Effector memory CD8-positive, alpha-beta T cell (primary cell): ENCODE data around the gene PPM1A.

Experiments
- ATAC-seq: fragments of 150-1000 bp; cut with Tn5 transposase; replicated peaks from 2 replicates; pipeline ENCODE4 v1.10.0; 2021; ENCODE audit warnings: mild to moderate bottlenecking, moderate library complexity
- DNase-seq, 3 experiments: peaks; one replicate each; pipeline ENCODE4 v3.0.0; 2021
- H3K27ac Mint-ChIP-seq, 2 donors: one replicate each; pipeline ENCODE4 v1.8.0; 2022; ENCODE audit warnings: mild to moderate bottlenecking in 2 of 2, mixed read lengths in 2 of 2, moderate library complexity in 2 of 2
- H3K27me3 Mint-ChIP-seq, 2 donors: one replicate each; pipeline ENCODE4 v1.8.0; 2022; ENCODE audit warnings: mixed read lengths in 2 of 2
- H3K36me3 Mint-ChIP-seq: one replicate; pipeline ENCODE4 v1.8.0; 2022; ENCODE audit warnings: mild to moderate bottlenecking, moderate library complexity, mixed read lengths; ENCODE audit not compliant: insufficient read depth
- H3K4me1 Mint-ChIP-seq, 2 donors: one replicate each; pipeline ENCODE4 v1.8.0; 2022; ENCODE audit warnings: low read depth in 2 of 2, mixed read lengths in 2 of 2
- H3K4me3 Mint-ChIP-seq, 2 donors: one replicate each; pipeline ENCODE4 v1.8.0; 2022; ENCODE audit warnings: mild to moderate bottlenecking in 2 of 2, mixed read lengths in 2 of 2, moderate library complexity in 2 of 2
- H3K9me3 Mint-ChIP-seq, 2 donors: one replicate each; pipeline ENCODE4 v1.8.0; 2022; ENCODE audit warnings: mixed read lengths in 2 of 2

PPM1A gene

DNA sequence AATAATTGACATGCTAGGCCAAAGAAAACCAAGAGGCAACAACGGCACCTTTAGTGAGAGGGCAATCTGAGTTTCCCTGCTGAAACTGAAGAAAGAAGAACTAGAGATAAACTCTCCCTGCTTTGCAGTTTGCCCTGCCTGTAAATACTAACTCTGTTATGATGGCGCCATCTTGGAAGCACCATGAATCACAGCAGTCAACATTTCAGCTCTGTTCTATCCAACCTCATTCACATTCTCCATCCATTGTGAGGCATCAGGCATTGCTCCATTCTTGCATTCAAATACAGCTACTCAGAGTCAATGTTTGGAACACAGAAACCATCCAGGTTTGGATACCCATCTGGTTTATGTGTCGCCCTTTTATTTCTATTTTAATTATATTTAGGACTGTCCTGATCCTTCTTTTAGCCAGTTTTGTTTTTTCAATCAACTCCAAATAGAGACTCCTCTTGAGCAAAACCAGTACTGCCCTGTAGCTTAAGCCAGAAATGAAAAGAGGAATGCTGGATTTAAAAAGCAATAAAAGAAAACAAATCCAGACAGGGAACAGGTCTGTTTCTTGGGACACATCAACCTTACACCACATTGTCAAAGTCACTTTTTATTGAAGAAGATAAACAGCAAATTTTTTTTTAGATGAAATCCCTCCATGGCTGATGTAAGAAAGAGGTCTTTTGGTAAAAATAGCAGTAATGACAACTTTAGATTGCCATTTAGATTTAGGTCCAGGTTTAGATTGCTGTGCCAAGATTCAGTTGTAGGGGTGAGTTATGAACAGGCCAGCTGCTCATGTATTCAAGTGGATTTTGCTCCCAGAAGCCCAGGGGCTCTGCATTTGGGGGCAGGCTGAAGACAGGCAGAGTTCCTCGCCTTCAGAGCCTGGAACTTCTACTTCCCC is 33.3 kb upstream of the PPM1A start:
- Mint-ChIP-seq H3K9me3 (no peaks in the 10 kb centered on the region), H3K27me3 (peaks cover 0 to 15% of the 10 kb centered on the region in 2 donors), H3K4me3 (no peak overlapping the region), H3K27ac (no peak overlapping the region), H3K4me1 (no peaks in the 10 kb centered on the region), H3K36me3 (no peaks in the 10 kb centered on the region)
- DNase-seq: no peak
- ATAC-seq: no peak

DNA sequence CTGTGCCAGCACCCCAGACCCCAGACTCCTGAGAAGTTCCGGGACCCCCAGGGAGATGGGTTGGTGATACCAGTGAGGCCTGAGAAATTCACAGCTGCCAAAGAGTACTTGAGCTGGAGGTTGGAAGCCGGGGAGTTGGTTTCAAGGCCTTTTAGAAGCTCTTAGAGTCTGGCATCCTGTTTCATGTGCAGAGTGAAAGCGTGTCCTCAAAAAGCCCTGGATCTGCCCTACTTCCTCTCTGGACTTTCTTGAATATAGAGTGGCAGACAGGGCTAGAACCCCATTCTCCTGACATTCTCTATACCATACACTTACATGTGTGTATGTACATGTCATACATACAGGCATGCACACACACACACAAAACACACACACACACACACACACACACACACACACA is 31.3 kb upstream of the PPM1A start:
- Mint-ChIP-seq H3K27me3 (peaks cover 0 to 9% of the 10 kb centered on the region in 2 donors), H3K36me3 (peaks cover 3% of the 10 kb centered on the region), H3K4me1 (no peaks in the 10 kb centered on the region), H3K9me3 (no peaks in the 10 kb centered on the region), H3K4me3 (no peak overlapping the region), H3K27ac (no peak overlapping the region)
- DNase-seq (no peak), ATAC-seq (no peak)

DNA sequence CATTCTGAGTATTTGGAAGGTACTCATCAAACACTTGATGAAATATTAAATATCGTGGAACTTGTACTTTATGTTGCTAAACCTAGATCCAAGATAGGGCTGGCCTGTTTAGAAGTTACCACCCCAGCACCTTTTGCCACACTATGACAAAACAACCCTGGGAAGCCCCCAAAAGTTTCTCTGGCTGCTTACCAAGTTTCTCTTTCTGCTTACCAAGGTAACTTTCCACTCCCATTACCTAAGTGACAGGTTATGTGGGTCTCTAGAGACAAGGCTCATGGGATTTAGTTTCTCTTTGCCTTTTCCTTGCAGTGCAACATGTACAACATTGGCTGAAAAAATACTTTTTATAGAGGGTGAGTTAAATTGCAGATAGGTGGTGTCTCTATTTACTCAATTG is 28.9 kb upstream of the PPM1A start:
- Mint-ChIP-seq H3K27me3 (no peaks in the 10 kb centered on the region), H3K4me3 (no peak overlapping the region), H3K4me1 (no peaks in the 10 kb centered on the region), H3K27ac (no peak overlapping the region), H3K36me3 (peaks cover 3% of the 10 kb centered on the region), H3K9me3 (no peaks in the 10 kb centered on the region)
- DNase-seq (no peak), ATAC-seq (peak; percentile 55)

DNA sequence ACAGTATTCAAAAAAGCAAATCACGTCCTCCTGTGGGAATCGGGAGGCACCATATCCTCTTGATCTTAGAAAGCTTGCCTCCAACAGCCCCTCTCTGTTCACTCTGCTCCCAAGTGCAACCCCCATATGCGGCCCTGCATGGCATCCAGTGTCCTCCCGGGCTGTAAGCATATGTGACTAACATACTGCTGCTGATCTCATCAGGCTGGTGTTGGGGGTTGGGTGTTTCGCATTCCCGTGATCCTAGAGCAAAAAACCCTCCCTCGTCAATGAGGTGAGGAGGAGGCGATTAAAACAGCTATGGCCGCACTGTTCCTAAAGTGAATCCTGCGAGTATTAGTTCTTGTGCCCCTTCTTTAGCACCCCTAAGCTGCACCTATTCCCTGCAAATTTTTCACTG is 28.1 kb upstream of the PPM1A start:
- H3K9me3 Mint-ChIP-seq: no peaks in the 10 kb centered on the region
- no peak for ATAC-seq
- H3K27ac Mint-ChIP-seq: no peak overlapping the region
- no peaks in the 10 kb centered on the region for H3K27me3 Mint-ChIP-seq
- peaks cover 3% of the 10 kb centered on the region for H3K36me3 Mint-ChIP-seq
- no peak overlapping the region for H3K4me3 Mint-ChIP-seq
- H3K4me1 Mint-ChIP-seq: no peaks in the 10 kb centered on the region
- no peak for DNase-seq

DNA sequence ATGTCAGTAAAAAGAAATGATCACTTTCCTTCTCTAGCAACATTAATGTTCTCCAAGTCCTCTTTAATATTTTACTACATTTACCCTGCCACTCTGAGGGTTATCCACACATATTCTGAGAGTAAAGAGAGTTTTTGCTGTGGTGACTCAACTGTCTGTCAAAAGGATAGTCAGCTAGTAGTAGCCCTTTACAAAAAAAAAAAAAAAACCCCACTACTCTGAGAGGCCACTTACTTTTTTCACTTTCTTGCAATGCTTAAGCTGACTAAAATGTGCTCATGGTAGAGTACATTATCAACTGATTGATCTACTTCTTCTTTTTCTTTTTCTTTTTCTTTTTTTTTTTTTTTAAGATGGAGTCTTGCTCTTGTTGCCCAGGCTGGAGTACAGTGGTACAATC is 27.6 kb upstream of the PPM1A start:
- H3K27ac Mint-ChIP-seq: no peak overlapping the region
- ATAC-seq: no peak
- DNase-seq: no peak
- no peaks in the 10 kb centered on the region for H3K4me1 Mint-ChIP-seq
- H3K4me3 Mint-ChIP-seq: no peak overlapping the region
- H3K27me3 Mint-ChIP-seq: no peaks in the 10 kb centered on the region
- no peaks in the 10 kb centered on the region for H3K9me3 Mint-ChIP-seq
- H3K36me3 Mint-ChIP-seq: peaks cover 3% of the 10 kb centered on the region

DNA sequence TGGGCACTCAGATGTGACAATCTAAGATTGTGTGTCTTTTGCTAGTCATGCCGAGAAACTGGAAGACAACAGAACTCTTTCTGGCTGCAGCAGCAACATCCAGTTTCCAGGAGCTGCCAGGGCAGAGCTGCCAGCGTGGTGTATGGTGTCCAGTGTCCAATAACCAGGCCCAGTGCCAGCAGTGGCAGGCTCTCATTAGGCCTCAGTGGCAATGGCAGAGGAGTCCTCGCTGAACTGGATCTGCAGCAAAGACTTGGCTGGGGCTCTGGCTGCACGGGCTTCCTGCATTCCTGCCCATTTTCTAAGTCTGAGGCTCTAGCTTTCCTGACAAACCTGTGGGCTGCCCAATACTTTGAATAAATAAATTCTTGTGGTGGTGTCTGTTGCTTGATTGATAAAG is 26.2 kb upstream of the PPM1A start:
- no peak overlapping the region for H3K4me3 Mint-ChIP-seq
- ATAC-seq: no peak
- H3K27ac Mint-ChIP-seq: no peak overlapping the region
- no peak for DNase-seq
- H3K27me3 Mint-ChIP-seq: no peaks in the 10 kb centered on the region
- H3K4me1 Mint-ChIP-seq: no peaks in the 10 kb centered on the region
- H3K9me3 Mint-ChIP-seq: no peaks in the 10 kb centered on the region
- peaks cover 3% of the 10 kb centered on the region for H3K36me3 Mint-ChIP-seq

DNA sequence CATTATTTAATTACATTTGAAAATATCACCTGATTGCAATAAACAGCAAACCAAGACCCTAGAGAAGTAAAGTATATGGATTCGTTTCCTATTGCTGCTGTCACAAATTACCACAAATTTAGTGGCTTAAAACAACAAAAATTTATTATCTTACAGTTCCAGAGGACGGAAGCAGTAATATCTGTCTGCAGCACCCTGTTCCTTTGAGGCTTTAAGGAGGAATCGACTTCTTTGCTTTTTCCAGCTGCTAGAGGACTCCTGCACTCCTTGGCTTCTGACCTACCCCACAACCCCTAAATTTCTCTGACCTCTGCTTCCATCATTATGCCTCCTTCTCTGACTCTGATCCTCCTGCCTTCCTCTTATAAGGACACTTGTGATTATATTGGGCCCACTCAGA is 23.8 kb upstream of the PPM1A start:
- Mint-ChIP-seq H3K27me3 (no peaks in the 10 kb centered on the region), H3K36me3 (peaks cover 3% of the 10 kb centered on the region), H3K4me3 (no peak overlapping the region), H3K9me3 (no peaks in the 10 kb centered on the region), H3K27ac (no peak overlapping the region), H3K4me1 (no peaks in the 10 kb centered on the region)
- DNase-seq: no peak
- no peak for ATAC-seq

DNA sequence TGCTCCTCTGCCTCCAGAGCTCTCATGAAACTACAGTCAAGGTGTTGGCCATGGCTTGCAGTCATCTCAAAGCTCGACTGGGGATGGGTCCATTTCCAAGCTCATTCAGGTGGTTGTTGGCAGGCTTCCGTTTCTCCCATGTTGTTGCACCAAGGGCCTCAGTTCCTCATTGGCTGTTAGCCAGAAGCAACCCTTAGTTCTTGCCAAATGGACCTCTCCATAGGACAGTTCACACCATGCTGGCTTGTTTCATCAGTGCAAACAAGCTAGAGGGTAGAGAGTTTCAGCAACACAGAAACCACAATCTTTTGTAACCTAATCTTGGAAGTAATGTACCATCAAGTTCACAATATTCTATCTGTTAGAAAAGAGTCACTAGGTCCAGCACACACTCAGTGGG is 22.7 kb upstream of the PPM1A start:
- no peaks in the 10 kb centered on the region for H3K4me1 Mint-ChIP-seq
- no peak overlapping the region for H3K4me3 Mint-ChIP-seq
- ATAC-seq (no peak), DNase-seq (no peak)
- H3K36me3 Mint-ChIP-seq: peaks cover 3% of the 10 kb centered on the region
- H3K9me3 Mint-ChIP-seq: no peaks in the 10 kb centered on the region
- H3K27me3 Mint-ChIP-seq: no peaks in the 10 kb centered on the region
- H3K27ac Mint-ChIP-seq: no peak overlapping the region

DNA sequence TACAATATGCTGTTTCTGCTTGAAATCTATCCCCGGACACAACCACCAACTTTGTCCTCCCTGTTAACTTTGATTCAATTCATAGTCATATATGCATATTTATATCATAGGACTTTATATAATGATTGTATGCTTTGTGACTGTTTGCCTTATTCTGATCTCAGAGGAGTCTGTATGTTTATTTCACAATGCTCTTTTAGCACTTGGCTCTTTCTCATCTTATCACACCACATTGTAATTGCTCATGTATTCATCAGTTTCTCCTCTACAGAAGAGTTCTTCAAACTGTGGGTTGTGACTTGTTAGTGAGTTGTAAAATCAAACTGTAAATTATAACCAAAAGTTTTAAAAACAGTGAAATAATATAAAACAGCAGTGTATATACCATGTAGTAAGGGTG is 21.7 kb upstream of the PPM1A start:
- H3K9me3 Mint-ChIP-seq: peaks cover 2% of the 10 kb centered on the region in 2 donors
- no peaks in the 10 kb centered on the region for H3K36me3 Mint-ChIP-seq
- no peaks in the 10 kb centered on the region for H3K27me3 Mint-ChIP-seq
- no peak for ATAC-seq
- no peak overlapping the region for H3K27ac Mint-ChIP-seq
- H3K4me1 Mint-ChIP-seq: no peaks in the 10 kb centered on the region
- no peak for DNase-seq
- H3K4me3 Mint-ChIP-seq: no peak overlapping the region

DNA sequence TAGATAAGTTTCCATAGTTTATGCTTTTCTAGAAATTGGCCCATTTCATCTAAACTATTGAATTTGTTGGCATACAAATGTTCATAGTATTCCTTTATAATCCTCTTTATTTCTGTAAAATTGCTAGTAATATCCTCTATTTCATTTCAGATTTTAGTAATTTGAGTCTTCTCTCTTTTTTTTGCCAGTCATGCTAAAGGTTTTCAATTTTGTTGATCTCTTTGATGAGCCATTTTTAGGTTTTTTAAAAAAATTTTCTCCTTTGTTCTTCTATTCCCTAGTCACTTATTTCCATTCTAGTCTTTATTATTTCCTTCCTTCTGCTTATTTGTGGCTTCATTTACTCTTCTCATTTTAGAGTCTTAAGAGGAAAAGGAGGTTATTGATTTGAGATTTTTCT is 19.4 kb upstream of the PPM1A start:
- Mint-ChIP-seq H3K27ac (no peak overlapping the region), H3K36me3 (no peaks in the 10 kb centered on the region), H3K9me3 (peaks cover 3 to 9% of the 10 kb centered on the region in 2 donors), H3K27me3 (no peaks in the 10 kb centered on the region), H3K4me3 (no peak overlapping the region), H3K4me1 (no peaks in the 10 kb centered on the region)
- ATAC-seq (no peak), DNase-seq (no peak)

DNA sequence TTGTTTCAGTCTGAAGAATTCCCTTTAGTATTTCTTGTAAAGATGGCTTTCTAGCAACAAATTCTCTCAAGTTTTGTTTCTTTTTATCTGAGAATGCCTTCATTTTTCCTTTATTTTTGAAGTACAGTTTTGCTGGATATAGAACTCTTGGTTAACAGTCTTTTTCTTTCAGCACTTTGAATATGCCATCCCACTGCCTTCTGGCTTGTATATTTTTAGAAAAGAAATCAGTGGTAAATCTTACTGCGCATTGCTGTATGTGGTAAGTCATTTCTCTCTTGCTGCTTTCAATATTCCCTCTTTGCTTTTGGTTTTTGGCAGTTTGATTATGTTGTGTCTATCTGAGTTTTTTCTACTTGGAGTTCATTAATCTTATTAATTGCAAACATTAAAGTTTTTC is 16.8 kb upstream of the PPM1A start:
- no peak for ATAC-seq
- no peak for DNase-seq
- Mint-ChIP-seq H3K4me1 (no peaks in the 10 kb centered on the region), H3K27me3 (no peaks in the 10 kb centered on the region), H3K9me3 (peaks cover 3 to 9% of the 10 kb centered on the region in 2 donors), H3K36me3 (no peaks in the 10 kb centered on the region), H3K4me3 (no peak overlapping the region), H3K27ac (no peak overlapping the region)

DNA sequence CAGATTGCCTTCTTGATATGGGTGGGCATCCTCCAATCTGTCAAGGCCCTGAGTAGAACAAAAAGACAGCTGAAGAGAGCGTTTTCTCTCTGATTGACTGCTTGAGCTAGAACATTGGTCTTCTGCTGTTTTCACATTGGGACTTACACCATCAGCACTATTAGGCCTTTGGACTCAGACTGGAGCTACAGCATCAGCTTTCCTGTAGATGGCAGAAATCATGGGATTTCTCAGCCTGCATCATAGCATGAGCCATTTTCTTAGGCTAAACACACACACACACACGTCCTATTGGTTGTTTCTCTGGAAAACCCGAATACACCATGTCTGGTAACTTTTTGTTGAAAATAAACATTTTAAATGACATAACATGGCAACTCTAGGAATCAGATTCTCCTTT is 15.8 kb upstream of the PPM1A start:
- Mint-ChIP-seq H3K27ac (no peak overlapping the region), H3K4me1 (no peaks in the 10 kb centered on the region), H3K4me3 (no peak overlapping the region), H3K27me3 (no peaks in the 10 kb centered on the region), H3K9me3 (peaks cover 3 to 9% of the 10 kb centered on the region in 2 donors), H3K36me3 (no peaks in the 10 kb centered on the region)
- DNase-seq (no peak), ATAC-seq (no peak)

DNA sequence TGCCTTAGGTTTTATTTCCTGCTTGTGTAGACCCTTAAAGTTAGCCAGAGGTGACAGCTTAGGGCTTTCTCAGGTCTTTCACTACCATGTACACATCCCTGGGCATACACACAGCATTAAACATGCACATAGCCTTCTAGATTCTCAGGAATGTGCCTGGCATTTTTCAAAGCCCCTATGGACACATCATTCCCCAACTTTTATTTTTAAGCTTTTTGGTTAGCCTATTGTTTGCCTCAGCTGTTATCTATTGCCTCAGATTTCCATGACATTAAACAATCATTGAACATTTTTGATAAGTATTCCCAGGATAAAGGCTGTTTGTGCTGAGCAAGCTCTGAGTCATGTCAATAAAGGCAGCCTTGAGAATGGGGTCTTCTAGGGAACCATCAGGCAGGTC is 15.1 kb upstream of the PPM1A start:
- no peak overlapping the region for H3K27ac Mint-ChIP-seq
- H3K9me3 Mint-ChIP-seq: peaks cover 3 to 9% of the 10 kb centered on the region in 2 donors
- ATAC-seq (no peak), DNase-seq (no peak)
- H3K36me3 Mint-ChIP-seq: no peaks in the 10 kb centered on the region
- no peak overlapping the region for H3K4me3 Mint-ChIP-seq
- peaks cover 0 to 4% of the 10 kb centered on the region in 2 donors for H3K27me3 Mint-ChIP-seq
- H3K4me1 Mint-ChIP-seq: no peaks in the 10 kb centered on the region

DNA sequence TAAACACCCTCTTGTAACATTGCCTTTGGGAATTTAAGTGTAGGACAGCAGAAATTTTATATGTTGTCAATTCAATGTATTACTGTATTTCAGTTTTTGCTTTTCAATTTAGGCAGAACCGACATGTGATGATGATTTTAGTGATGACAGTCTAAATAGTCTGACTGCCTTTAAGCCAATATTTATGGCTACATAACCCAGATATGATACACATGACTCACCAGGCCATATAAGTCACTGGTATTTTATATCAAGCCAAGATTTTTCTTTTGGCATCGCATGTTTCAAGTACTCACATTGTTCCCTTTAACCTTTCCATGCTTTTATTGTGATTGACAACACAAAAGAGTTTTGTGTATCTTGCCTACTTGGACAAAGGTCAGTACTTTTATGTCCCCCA is 13.6 kb upstream of the PPM1A start:
- Mint-ChIP-seq H3K4me1 (no peaks in the 10 kb centered on the region), H3K27me3 (peaks cover 0 to 10% of the 10 kb centered on the region in 2 donors), H3K27ac (no peak overlapping the region), H3K9me3 (peaks cover 3 to 9% of the 10 kb centered on the region in 2 donors), H3K4me3 (no peak overlapping the region), H3K36me3 (no peaks in the 10 kb centered on the region)
- no peak for ATAC-seq
- DNase-seq: no peak
